GM19043 (cell line): ENCODE results near the gene BACH2.
"Not testable (repeated sequence)": the region's sequence is repeated elsewhere in the genome, so short reads cannot be mapped to it uniquely, and the experiment has no call there.

Experiments
- ATAC-seq: cut with Tn5 transposase; IDR thresholded peaks from one replicate; pipeline ENCODE4 v1.9.1; 2021; ENCODE audit warnings: low read depth; ENCODE audit not compliant: unreplicated experiment

The BACH2 gene

DNA sequence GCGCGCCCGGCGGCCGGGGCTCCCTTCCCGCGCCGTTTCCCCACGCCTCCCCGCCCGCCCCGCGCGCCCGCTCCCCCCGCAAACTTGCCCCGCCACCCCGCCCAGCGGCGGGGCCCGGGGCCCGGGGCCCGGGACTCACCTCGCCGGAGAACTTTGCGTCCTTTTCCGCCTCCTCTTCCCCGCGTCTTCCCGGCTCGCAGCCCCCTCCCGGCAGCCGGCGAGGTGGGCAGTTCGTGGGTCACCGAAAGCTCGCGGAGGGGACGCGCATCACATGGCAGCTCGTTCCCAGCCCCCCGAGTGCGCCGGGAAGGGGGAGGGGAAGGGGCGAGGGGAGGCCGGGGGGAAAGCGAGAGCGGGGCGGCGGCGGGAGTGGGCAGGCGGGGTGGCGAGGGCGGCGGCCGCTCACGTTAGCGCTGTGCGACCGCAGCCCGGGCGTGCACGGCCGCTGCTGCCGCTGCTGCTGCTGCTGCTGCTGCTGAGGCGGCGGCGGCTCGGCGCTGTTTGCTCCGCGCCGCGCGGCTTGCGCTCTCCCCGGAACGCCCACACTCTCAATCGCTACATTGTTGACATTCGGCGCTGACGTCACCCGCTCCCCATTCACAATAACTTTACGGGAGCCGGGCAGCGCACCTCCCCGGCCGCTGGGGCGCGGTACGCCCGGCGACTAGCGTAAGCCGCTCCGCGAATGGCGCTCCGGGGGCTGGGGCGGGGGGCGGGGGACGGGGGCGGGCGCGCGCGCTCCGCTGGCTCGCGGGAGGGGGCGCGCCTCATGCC is at the start of gene BACH2:
Gene BACH2 (minus strand): TSS at position 503 of the 774 bp plus-strand sequence. CDS start 287,999 bp downstream, outside the sequence.
- ATAC-seq, result peak; percentile 67

DNA sequence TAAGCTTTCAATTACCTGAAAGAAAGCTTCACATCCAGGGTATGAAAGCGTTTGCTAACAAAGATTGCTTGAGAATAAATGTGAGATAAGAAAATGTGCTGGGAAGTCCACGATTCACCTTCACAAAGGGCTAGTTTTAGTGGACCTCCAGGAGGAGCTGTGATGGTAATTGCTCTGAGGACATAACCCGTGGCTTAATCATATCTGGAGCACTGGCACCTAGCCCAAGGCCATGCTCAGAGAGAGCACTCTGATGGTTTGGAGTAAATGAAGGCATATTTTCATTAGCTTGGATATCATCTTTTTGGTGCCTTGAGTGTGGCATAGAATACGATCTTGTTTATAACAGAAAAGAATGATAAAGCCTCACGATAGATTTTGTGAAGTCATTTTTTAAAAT is 46.9 kb upstream of the BACH2 start:
- no peak for ATAC-seq

DNA sequence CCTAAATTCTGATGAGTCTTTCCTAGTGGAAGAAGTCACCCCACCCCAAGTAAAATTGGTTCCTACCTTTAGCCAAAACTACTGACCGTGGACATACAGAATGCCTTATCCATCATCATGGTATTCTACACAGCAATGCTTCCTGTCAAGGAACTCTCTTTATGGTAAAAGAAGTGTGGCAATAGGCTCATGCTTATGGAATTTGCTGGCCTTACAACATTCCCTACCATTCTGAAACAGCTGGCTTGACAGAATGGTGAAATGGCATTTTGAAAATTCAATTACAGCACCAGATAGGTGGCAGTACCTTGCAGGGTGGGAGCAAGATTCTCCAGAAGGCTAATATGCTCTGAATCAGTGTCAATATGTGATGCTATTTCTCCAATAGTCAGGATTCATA is 41.8 kb upstream of the BACH2 start:
- ATAC-seq, result no peak

DNA sequence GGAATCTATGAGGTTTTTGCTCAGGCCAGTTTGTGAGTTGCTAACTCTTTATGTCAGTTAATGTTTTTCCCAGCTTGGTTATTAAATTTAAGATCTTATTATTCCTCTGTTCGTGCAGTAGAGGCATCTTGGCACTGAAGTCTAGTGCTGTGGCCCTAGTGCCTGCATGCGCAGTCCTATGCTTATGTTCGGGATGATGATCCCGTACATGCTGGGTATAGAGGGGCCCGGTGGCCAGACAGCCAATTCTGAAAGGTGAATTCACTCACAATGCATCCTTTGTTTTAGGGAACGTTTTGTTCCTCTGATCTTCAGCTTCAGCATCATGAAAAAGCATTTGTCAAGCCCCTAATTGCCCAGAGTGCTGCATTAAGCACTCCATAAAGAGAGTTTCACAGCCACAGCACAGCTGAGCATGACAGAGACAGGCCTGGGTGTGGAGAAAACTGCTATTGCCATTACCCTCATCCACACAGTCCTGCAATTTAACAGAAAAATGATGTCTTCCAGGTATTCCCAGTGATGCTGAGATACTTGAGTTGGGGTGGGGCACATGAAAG is 39.8 kb upstream of the BACH2 start:
- no peak for ATAC-seq

DNA sequence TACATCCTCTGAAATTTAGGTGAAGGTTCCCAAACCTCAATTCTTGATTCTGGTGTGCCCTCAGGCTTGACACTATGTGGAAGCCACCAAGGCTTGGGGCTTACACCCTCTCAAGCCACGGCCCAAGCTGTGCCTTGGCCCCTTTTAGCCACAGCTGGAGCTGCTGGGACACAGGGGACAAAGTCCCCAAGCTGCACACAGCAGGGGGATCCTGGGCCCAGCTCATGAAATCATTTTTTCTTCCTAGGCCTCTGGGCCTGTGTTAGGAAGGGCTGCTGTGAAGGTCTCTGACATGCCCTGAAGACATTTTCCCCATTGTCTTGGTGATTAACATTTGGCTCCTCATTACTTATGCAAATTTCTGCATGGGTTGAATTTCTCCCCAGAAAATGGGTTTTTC is 37.3 kb upstream of the BACH2 start:
- ATAC-seq, result no peak

DNA sequence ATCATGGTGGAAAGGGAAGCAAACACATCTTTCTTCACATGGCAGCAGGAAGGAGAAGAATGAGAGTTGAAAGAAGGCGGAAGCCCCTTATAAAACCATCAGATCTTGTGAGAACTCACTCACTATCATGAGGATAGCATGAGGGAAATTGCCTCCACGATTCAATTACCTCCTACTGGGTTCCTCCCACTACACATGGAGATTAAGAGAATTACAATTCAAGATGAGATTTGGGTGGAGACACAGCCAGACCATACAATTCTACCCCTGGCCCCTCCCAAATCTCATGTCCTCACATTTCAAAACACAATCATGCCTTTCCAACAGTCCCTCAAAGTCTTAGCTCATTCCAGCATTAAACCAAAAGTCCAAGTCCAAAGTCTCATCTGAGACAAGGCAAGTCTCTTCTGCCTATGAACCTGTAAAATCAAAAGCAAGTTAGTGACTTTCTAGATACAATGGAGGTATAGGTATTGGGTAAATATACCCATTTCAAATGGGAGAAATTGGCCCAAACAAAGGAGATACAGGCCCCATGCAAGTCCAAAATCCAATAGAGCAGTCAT is 36.4 kb upstream of the BACH2 start:
- not testable (repeated sequence) for ATAC-seq

DNA sequence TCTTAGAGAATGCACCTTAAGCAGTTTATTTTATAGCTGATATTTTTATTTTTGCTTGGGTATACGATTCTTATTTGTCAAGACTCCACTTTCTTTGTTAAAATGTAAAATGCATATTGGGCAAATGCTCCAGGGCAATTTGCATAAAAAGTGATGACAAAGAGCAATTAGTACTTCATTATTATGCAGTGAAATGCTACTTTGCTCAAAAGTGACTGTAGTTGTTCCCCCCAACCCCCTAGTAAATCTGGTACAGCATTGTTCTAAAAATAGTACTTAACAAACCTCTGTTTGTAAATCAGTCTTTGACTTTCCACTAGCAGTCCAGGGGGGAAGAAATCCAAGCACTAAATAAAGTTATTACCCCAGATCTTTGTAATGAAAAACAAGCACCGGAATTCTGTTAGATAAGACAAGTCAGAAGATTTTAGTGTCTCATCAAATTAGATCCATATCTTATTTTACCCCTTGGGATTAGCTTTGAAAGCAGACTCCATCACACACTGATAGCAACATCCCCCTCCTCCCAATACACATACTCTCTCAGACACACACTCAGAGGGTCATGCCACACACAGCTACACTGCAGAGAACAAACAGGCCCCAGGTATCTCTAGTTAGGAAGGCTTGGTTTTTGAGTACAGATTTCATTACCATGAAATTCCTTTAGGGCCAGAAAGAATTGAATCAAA is 32.9 kb upstream of the BACH2 start:
- no peak for ATAC-seq

DNA sequence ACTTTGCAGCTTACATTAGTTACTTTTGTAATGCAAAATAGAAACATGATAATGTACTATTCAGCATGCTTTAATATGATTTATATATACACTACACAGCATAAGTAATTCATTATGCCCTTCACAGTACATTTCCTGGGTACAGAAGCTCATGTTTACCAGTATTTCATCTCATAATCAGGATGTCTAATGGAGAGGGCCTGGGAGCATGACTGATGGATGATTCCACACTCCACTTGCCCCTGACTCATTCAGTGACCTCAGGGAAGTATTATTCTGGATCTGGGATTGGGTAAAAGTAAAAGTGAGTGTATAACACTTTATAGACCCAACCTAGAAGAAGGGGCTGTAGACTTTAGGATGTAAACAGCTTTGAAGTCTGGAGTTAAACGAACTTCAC is 31.4 kb upstream of the BACH2 start:
- ATAC-seq, result no peak

DNA sequence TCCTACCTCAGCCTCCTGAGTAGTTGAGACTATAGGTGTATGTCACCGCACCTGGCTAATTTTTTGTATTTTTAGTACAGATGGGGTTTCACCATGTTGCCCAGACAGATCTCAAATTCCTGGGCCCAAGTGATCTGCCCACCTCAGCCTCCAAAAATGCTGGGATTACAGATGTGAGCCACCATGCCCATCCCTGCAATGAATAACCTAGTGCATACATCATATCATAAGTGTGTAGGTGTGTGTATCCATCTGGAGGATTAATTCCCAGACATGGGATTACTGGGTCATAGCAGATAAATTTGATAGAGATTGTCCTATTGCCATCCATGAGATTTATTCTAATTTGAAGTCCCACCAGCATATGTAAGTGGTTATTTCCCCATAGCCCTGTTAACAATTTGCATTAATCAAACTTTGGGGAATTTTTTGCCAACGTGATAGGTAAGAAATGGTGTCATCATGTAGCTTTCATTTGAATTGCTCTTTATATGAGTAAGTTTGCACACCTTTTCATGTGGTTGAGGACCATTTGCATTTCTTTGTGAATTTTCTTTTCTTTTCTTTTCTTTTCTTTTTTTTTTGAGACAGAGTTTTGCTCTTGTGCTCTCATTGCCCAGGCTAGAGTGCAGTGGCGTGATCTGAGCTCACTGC is 29.9 kb upstream of the BACH2 start:
- no peak for ATAC-seq

DNA sequence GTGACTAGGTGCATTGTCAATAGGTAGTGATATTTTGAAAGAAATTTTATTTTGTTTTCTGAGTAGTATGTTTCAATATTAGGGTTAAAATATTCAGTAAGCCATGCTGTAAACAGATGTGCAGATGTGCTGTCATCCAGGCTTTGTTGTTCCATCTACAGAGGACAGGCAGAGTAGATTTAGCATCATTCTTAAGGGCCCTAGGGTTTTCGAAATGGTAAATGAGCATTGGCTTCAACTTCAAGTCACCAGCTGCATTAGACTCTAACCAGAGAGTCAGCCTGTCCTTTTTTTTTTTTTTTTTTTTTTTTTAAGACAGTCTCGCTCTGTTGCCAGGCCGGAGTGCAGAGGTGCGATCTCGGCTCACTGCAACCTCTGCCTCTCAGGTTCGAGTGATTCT is 27.1 kb upstream of the BACH2 start:
- ATAC-seq, result no peak

DNA sequence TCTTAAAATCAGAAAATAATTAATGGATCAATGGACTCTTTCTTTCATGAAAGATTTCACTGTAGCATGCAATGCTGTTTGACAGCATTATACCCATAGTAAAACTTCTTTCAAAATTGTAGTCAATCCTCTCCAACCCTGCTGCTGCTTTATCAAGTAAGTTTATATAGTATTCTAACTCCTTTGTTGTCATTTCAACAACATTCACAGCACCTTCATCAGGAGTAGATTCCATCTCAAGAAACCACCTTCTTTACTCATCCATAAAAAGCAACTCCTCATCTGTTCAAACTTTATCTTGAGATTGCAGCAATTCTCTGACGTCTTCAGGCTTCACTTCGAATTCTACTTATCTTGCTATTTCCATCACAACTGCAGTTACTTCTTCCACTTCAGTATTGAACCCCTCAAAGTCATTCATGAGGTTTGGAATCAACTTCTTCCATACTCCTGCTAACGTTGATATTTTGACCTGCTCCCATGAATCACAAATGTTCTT is 26.4 kb upstream of the BACH2 start:
- ATAC-seq, result no peak

DNA sequence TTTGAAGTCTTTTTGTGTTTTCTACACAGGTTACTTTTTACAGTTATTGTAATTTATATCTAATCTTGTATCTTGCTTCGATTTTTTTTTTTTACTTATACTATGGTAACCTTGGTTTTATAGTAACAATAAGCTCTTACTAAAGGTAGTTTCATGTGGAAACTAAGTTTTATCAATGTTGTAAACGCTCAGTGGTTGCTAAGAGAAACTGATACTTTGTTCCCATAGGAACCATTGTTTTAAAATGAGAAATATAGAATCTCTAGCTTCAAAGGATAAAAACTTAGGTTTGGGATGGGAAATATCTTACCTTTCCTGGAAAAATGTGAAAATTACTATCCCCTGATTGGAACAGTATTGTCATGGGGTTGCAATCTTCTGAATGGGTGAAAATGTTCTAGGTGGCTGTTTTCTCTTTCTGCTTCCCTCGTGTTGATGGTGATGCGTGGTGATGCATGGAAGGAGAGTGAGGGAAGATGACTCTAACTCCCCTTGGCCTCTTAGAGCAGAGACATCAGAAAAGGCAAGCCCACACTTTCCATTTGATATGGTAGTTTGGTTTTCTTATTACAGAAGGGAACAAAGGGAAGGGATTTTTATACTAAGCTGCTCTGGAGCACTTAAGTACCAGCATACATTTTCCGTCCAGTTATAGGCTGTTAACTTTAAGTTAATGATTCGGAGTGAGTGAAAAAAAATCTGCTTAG is 23.5 kb upstream of the BACH2 start:
- ATAC-seq, result no peak

DNA sequence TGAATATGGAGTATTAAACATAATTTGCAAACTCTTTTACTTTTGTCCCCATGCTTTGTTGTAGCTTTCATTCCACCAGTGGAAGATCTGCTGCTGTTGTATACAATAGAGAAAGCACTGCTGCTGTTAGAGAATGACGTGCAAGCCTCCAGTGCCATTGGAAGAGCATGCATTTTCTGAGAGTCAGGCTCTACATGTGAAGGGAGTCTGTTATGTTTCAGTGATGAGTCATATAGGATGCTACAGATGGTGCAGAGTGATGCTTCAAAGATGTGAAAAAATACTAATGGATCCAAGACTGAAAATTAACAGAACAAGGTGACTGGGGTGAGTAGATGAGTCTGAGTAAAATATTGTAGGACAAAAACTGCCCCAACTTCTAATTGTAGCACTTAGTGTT is 22.4 kb upstream of the BACH2 start:
- ATAC-seq, result no peak

DNA sequence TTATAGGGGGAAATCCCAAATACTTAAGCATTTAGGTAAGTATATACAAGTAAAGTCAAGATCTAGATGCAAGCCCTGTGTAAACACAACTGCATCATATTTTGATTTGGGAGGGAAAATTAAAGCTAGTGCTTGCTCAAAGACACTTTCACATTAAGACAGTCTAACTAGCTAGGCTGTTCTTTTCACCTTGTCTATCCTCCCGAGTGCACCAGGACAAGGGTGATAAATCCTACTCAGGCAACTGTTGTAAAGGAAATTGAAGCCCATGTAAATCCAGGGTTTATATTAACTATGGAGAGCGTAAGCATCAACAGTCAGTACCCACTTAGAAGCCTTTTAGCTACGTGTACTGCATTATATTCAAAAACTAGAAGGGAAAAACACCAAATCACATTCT is 19.3 kb upstream of the BACH2 start:
- no peak for ATAC-seq

DNA sequence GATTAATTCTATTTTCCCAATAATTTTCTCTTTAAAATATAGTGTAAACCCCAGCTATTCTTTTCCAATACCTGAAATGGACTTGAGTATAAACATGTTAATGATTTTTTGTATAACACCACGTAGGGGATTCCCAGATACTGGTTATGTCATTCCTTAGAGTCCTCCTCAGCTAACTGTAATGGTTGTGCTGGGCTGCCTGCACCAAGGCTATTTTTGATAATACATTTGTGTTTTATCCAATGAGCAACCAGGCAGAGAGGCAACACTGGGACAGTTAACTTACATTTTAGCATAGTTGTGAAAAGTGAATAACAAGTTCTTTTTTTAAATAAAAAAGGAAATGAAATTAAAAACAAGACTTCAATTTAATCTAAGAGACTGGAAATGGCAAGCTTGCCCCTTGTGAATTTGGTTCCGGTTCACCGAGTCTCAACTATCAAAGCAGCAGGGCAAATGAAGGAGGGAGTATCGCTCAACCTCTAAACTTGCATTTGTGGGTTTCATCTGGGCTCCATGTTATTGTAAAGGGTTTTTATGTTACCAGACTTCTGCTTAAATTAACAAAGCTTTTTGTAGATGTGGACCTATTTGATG is 18.8 kb upstream of the BACH2 start:
- ATAC-seq, result no peak

DNA sequence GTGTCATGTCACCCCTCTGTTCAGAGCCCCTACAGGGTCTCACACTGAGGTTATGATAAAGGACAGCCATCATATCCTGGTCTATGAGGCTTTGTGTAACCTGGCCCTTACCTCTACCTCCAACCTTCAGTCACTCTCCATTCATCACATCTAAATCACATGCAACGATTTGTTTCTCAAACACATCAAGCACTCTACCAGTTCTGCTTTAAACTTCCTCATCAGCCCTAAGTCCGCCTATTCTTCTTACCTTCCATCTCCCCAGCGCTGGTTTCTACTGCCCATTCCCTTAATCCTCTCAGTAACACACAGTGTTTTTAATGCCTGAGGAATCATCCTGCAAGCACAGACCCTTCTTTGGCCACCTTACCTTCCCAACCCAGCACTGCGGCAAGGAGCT is 17.9 kb upstream of the BACH2 start:
- ATAC-seq, result no peak

DNA sequence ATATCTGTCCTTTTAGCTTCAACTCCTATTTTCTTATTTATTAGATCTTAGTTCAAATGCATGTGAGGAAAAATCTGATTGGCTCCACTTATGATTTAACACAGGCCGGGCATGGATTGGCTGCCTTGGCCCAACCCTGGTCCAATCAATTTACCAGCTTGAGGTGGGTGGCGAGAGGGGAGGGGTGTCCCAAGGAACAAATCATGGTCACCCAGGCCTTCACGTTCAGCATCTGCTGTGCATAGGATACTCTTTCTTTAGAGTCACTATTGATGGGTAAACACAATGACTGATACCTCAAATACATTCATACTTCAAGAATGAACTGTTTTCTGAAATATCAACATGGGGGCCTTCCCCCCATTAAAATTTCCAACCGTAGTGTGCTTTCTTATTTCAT is 14.9 kb upstream of the BACH2 start:
- no peak for ATAC-seq

DNA sequence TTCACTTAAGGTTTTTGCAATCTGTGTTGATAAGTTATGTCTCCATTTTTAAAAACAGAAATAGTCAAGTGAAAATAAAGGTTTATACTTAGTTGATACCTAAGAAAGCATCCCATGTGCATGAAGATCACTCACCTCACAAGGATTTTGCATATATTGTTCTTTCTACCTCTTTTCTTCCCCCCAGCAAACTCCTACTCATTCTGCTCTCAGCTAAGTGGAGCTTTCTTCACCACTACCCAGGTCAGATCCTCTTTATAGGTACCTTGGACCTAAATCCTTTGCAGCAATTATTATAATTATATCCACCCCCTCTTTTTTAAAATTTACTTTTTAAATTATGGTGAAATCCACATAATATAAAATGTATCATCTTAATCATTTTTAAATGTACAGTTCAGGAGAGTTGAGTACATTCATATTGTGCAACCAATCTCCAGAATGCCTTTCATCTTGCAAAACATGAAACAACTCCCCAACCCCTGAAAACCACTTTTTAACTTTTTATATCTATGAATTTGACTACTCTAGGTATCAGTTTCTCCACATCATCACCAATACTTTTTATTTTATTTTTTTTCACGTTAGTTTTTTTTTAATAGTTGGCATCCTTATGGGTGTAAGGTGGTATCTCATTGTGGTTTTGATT is 9.3 kb upstream of the BACH2 start:
- no peak for ATAC-seq

DNA sequence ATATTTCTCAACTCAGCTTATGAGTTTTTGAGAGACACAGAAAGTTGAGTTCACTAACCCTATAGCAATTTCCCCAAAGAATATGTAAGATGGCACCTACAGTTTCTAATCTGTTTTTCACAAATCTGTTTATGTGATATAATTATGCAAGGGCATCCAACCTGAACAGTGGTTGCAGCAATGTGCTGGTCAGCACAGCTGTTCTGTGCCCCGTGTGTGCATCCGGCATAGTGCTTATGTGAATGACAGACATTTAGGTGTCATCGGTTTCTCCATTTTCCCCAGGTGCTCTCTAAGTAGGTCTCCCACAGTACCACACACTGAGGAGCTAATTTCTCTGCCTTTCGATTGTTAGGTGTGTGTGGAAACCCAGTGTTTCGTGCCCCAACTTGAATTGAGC is 7.7 kb upstream of the BACH2 start:
- no peak for ATAC-seq
